HG02571 (cell line): ENCODE data around the gene BAIAP3.
A peak's percentile ranks its signal among the peaks of the same experiment; 100 is the strongest.

ENCODE experiments used
- ATAC-seq: cut with Tn5 transposase; IDR thresholded peaks from one replicate; pipeline ENCODE4 v1.9.1; 2021; ENCODE audit warnings: mild to moderate bottlenecking, moderate library complexity; ENCODE audit not compliant: unreplicated experiment

Gene BAIAP3

DNA sequence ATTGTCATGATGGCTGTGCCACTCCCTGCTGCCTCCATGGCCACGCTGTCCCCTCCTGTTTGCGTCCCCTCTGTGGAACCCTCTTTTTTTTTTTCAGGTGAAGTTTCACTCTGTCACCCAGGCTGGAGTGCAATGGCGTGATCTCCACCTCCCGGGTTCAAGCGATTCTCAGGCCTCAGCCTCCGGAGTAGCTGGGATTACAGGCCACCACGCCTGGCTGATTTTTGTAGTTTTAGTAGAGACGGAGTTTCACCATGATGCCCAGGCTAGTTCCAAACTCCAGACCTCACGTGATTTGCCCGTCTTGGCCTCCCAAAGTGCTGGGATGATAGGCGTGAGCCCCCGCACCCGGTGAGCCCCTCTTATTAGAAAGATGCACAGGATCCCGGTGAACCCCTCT is 35.0 kb upstream of the BAIAP3 start:
- ATAC-seq: no peak

DNA sequence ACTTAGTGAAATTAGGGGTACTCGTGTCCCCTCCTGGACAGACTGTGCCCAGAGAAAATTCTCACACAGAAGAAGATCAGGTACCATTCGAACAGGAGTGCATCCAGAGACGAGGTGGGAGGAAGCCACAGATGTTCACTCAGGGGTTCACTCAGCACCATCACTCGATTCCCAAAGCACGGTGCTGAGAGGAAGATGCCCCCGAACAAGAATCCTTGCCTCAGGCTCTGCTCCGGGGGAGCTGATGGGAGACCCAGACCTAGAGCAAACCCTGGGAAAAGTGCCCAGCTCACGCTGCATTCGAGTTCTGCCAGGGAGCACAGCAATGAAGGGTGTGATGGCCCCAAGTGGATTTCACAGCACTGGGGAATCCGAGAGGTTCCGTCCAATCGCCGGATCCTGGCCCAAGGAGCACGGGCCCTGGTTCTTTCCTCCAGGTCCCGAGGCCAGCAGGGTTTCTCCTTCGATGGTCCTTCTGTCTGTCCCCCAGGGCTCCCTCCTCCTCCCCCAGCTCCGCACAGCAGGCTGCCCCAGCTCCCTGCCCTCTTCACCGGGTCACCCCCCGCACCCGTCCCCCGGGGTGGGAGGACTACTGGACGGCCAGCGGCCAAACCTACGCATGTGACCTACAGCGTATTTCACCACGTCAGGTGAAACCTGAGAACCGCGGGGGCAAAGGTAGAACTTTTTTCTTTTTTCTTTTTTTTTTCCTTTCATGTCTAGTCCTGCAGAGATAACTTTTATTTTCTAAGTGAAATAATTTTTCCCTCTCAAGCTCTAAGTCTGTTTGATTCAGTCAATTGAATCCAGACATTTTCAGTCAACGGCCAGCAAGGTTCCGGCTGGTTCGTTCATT is 34.2 kb upstream of the BAIAP3 start:
- no peak for ATAC-seq

DNA sequence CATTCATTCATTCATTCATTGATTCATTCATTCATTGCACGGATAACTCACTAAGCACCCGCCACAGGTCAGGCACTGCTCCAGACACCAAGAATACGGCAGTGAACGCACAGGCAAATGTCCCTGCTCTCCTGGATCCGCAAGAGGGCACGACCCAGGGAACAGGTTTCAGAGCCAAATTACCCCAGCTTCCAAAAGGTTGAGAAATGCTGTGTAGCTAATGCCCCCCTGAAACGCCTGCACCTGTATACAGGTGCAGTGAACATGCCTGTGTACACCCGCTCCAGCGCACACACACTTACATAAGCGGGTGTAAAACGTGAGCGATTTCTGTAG is 33.6 kb upstream of the BAIAP3 start:
- no peak for ATAC-seq

DNA sequence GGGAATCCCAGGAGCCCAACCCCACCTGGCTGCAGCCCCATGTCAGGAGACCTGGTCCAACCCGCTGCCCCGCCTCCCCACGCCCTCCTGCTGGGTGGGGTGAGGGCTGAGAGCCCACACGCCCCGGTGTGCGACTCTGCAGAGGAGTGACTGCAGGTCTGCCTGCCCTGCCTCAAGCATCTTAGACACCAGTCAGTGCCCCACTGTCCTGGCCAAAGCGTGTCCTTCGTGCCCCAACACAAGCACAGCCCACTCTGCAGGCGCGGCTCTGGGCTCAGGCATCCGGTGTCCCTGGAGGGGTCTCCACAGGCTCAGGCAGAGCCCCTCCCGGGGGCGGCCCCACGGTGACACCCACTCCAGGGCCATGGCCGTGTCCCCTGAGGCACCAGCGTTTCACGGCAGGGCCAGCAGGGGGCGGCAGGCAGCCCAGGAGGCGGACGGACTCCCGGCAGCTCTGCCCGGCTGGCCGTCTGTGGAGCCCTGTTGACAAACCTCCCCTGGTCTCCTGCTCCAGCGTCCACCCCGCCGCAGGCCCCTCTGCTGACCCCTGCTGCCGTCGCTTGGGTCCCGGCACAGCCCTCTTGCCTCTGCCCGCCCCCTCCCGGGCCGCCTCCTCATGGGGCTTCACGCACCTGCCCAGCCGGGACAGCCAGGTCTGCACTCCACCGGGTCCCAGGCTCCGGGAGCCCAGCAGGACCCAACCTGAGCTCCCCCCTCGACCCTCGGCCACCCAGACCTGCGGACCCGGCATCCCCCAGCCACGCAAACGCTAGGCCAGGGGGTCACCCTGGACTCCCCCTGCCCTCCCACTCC is 32.6 kb upstream of the BAIAP3 start:
- no peak for ATAC-seq

DNA sequence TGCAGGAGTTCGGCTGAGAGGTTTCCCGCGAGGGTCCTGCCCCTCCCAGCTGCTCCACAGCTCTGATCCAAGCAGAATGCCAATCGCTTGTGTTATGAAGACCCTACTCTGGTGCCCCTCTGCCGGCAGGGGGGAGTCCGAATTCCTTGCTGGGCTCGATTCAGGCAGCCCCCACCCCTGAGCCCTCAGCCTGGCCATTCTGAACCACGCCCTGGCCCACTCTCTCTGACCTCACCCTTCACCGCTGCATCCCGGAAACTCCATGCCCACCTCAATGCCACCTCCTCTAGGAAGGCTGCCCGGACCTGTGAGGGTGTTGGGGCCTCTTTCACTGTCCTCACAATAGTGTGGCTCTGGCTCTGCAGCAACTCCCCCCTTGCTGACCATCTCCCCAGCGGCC is 31.9 kb upstream of the BAIAP3 start:
- no peak for ATAC-seq

DNA sequence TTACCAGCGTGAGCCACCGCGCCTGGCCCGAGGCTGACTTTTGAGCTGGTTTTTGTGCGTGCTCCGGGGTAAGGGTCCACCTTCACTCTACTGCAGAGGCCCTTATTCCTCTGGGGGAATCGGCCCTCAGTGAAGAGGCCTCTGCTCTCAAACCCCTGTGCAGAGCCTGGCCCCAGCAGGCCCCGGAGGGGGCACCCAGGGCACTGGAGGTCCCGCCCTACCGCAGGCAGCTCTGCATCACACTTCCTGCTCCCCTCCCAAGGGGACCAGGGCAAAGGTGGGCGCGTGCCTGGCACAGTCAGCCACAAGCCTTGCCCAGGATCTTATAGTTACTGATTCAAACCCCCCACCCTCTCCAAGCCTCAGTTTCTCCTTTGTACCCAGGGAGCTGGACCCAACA is 27.6 kb upstream of the BAIAP3 start:
- ATAC-seq: no peak

DNA sequence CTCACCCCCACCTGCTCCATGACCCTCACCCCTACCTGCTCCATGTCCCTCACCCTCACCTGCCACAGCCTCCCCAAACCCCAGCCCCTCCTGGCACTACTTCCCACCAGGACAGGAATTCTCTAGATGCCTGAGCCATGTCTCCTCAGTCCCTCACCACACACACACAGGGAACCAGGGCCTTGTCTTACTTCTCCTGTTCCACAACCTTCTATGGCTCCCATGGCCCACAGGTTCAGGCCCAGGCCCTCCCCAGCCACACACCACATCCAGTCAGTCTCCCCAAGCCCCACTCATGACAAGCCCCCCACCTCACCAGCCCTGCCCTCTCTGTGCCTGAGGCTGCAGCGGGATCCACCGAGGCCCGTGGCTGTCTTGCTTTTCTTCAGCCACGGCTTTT is 27.1 kb upstream of the BAIAP3 start:
- ATAC-seq: no peak

DNA sequence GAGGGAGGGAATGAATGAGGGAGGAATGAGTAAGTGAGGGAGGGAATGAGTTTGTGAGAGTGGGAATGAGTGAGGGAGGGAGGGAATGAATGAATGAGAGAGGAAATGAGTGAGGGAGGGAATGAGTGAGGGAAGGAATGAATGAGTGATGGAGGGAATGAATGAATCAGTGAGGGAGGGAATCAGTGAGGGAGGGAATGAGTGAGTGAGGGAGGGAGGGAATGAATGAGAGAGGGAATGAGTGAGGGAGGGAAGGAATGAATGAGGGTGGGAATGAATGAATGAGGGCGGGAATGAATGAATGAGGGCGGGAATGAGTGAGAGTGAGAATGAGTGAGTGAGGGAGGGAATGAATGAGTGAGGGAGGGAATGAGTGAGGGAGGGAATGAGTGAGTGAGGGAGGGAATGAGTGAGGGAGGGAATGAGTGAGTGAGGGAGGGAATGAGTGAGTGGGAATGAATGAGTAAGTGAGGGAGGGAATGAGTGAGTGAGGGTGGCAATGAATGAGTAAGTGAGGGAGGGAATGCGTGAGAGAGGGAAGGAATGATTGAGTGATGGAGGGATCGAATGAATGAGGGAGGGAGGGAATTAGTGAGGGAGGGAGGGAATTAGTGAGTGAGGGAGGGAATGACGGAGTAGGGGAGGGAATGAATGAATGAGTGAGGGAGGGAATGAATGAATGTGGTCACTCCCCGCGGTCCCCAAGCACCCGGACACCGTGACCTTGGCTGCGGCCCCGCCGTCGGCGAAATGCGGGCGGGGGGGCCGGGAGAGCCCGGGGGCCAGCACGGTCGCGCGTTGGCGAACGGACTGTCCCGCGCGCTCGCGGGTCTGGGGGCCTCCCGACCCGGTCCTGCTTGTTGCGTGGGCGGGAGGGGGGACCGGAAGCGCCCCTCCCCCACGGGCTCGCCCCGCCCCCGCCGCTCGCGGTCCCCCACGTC is 25.1 kb upstream of the BAIAP3 start:
- ATAC-seq: no peak

DNA sequence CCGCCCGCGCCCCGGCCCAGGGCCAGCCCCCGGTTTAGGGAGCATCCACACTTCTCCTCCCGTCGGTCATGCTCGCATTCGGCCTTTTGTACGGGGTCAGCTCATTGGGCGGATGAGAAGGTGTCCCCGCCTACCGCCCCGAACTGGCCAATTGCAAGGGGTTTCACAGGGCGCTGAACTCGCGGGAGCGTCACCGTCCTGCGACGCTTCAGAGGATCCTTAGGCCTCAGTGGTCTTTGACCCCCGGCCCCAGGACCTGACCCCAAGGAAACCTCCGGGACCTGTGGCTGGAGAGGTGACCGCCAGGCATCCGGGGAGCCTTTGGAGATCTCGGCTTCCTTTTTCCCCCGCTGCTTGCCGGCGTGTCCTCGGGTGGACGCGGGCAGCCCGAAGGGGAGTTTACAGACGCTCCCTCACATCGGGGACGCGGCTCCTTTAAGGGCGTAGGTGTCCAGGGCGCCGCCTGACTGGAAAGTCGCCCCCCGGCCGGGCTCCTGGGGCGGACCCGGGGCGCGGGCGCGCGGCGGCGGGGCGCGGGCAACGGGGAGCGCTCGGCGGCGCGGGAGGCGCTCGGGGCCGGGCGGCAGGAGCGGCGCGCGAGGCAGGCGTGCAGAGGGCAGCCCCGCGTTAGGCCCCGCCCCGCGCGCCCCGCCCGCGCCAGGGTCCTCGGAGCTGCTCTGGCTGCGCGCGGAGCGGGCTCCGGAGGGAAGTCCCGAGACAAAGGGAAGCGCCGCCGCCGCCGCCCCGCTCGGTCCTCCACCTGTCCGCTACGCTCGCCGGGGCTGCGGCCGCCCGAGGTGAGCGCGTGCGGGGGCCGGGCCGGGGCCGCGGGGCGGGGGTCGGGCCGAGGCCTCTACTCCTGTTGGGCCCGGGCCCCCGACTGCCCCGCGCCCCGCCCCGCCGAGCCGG is 24.2 kb upstream of the BAIAP3 start, which contains the start of gene UBE2I:
Gene UBE2I, plus strand, starts transcription at position 660 of the 909 bp plus-strand sequence. CDS start 4,395 bp downstream, outside the sequence.
- peak; percentile 52 for ATAC-seq

DNA sequence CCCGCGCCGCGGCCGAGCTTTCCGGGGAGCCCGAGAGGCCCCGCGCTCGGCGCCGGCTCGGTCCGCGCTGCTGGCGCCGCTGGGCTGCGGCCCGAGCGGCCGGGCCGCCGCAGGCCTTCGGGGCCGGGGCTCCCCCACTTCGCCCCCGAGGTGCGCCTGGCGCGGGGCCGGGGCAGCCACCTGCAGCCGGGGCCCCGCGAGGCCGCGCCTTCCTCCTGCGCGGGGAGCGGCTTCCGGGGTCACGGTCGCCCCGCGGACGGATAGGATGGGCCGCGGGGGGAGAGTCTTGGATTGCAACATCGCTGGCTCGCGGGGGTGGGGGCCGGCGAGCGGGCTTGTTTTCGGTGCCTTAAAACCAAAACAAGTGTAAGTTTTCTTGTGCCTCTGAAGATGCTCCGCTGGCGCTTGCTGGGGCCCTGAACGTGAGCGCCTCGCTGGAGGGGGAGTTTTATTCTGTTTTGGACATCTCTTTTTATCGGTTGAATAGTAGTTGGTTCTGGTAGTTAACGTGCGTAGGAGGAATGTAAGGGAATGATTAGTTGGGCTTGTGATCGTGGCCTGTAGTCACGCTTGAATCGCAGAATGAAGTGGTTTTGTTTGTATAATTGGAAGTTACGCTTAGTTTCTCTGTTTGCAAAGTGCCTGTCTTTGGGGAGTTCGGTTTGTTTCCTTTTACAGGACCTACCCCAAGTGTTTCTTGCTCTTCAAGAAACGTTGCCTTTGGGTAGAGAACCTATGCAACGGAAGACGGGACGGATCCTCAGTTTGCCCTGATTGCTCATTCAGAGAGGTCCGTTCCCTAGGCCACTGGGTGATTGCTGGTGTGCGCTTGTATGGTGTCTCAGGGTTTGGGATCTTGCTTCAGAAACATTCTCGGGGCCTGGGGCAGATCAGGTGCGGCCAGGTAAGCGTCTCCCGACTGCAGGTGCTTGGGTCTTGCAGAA is 23.3 kb upstream of the BAIAP3 start:
- peak; percentile 12 for ATAC-seq

DNA sequence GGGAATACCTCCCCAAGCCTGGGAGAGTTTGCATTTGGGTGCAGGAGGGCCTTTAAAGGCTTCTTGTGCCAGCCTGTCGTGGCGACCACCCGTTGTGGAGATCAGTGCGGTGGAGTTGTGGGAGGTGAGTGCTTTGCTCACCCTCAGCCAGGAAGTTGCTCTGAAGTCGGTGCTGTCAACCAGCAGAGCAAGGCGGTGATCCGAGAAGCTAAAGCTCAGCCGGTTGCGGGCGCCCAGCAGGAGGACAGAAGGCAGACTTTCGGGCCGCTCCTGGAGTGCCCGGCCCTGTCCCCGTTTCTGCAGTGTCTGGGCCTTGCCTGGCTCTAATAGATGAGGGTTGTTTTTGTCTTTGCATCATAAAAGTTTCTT is 22.6 kb upstream of the BAIAP3 start:
- no peak for ATAC-seq

DNA sequence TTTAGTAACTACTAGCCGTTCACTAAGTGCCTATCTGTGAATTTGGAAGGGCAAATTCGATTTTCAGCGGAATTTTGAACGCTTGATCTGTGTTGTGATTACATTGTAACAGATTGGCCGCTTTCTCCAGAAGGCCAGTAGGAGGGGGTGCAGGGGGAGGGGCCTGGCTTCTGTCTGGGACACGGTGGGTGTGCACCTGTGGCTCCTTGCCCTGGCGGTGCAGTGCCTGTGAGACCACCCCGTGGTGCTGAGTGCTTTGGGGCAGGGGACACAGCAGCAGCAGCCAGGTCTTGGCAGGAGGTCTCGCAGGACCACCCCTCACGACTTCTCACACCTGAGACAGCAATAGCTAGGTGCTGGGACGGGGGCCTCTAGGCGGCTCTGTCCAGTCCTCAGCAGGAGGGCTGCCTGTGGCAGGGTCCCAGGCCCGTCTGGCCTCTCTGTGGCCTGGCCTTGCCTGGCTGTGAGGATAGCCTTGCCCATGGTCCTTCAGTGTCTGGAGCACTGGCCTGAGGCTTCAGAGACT is 22.2 kb upstream of the BAIAP3 start:
- no peak for ATAC-seq

DNA sequence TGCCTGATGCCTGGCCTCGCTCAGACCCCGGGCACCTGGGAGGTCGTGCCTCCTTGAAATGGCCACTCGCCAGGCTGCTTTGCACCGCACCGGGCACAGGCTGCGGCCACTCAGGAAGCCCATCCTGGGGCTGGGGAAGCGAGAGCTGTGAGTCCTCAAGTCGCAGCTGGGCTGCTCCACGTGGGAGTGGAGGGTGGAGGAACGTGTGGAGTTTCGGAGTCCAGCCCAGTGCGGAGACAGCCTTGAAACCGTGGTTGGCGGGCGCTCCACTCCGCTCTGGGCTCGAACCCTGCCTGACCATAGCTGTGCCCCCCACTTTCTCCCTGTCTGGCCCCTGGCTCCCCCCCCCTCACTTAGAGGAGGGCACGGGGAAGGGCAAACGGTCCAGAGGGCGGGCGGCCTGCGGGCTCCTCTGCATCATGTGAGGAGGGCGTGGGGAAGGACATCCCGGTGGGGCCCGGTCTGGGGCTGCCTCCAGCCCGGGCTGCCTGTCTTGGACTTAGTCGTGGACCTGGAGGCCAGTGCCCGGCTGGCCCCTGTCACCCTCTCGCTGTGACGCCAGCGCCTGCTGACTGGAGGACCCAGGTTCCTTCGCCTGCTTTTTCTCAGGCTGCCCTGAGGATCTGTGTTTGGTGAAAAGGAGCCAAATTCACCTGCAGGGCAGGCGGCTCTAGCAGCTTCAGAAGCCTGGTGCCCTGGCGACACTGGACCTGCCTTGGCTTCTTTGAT is 21.5 kb upstream of the BAIAP3 start:
- ATAC-seq: no peak

DNA sequence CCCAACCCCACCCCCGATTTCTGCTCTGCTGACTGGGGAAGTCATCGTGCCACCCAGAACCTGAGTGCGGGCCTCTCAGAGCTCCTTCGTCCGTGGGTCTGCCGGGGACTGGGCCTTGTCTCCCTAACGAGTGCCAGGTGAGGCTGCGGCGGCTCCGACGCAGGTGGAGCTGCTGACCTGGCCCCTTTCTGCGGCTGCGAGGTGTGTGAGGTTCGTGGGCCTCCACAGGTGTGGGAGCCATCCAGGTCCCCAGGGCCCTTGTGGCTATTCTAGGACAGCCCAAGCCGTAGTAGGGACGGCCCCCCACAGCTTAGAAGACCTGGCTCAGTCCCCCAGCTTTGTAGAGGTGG is 21.0 kb upstream of the BAIAP3 start:
- no peak for ATAC-seq

DNA sequence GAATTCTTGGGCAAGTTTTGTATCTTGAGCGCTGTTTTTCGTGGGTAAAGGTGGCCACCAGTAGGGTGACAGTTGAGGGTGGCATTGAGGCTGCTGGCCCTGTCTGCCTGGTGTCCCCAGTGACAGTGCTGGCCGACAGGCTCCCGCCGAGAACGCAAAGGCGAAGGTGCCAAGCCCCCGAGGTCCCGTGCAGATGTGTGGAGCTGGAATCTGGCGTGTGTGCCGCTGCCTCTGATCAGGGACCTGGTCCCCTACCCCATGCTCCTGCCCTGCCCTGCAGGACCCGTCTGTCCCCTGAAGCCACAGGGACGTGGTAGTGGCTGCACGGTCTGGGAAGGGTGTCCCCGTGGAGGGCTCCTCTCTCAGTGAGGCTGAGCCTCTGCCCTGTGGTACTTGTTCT is 20.5 kb upstream of the BAIAP3 start:
- ATAC-seq: no peak

DNA sequence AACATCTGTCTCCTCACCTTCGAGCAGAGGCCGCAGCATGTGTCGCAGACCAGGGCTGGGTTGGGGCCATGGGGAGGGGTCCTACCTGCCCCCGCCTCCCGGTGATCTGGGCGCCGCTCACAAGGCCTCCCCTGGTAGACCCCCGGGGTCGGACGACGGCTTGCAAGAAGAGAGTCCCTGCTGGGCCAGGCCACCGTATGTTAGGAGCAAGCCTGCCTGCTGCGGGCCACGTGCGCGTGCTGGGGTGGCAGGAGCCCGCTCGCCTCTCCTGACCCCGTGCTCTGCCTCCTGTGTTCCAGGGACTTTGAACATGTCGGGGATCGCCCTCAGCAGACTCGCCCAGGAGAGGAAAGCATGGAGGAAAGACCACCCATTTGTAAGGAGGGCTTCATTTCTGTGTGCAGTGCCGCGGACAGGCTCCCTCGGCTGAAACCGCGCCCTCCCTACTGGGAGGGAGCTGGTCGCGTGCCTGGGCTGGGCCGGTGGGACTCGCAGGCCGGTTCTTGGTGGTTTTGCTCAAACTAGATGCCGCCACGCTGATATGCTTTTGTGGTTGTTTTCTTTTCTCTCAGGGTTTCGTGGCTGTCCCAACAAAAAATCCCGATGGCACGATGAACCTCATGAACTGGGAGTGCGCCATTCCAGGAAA is 19.6 kb upstream of the BAIAP3 start:
- ATAC-seq: no peak

DNA sequence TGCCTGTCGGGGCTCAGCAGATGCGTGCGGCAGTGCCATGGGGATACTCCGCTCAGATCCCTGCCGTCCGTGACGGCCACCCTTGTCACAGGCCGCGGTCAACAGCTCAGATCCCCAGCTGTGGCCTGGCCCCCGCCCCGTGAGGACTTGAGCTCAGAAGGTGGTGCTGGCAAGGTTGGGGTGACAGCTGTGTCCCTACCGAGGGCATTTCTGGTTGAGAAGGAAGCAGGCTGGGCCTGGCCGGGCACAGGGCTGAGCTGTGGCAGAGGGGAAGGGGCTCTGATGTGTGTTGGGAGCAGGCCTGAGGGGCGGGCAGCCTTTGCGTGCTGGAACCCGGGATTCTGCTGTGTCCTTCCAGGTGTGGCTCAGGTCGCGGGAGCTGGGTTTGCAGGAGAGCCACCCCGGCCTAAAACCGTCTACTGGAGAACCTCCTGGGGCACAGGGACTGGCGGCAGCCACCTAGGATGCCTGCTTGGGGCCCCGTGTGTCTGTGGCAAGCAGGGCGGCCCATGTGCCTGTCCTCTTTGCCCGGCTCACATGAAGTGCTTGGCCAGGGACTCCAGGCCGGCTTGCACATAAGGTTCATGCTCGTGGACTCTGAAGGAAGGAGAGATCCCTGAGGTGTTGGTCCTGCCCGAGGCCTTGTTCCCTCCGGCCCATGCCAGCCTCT is 18.9 kb upstream of the BAIAP3 start:
- no peak for ATAC-seq
